ENCODE measurements around the gene ATP6V0A4. TPM values are rescaled to one million over a fixed set of nuclear protein-coding genes. Genes with fewer than 3 reads are reported as not detected.
"Not testable (repeated sequence)": the region's sequence is repeated elsewhere in the genome, so short reads cannot be mapped to it uniquely, and the experiment has no call there.

The ATP6V0A4 gene
- not detected for polyA plus RNA-seq (ENCODE audit: insufficient read length)

DNA sequence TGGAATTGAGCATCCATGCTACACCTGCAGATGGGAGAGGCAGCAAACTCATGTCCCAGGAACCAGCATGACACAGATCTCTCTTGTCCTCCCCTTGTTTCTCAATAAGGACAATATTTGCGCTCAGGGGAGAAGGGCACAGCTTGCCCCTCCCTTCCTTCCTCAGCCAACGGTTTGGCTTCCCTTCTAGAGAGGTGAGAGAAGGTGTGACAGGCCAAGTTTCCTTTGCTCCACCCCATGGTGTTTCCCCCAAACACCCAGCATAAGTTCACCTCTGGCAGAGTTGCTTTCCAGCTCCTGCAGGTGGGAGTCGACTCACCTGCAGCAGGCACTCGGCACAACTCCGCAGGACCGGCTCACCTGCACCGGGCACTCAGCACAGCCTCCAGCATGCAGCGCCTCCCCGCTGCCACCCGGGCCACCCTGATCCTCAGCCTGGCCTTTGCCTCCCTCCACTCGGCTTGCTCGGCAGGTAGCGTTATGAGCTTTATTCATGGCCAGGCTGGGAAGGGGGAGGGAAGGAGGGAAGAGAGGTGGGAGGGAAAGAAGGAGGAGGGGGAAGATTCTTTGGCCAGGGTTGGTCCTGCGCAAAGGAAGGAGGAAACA lies at the start of gene ATP6V0A4, which contains the start of gene TMEM213:
TSS of gene ATP6V0A4 (minus strand) at position 482 of the 606 bp plus-strand sequence. CDS start 26,949 bp downstream, outside the sequence.
TSS of gene TMEM213 (plus strand) at position 280 of the 606 bp plus-strand sequence. CDS start at position 391, 111 bp downstream.
- DNase-seq = no peak

DNA sequence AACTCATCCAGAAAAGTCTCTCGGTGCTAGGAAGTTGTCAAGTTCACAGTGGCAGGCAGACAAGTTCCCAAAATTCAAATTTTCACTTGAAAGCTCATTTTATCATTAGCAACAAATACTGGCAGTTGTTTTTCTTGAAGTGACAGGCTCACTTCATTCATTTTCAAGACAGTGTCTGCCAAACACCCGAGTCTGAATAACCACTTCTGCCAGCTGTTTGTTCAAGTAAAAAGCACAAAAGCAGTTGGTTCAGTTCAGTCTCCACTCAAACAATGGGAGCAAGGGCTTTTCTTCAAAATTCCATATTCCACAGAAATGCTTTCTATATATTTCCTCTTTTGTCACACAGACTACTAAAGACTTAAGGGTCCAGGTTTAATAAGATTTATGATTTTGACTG lies 47.7 kb upstream of the ATP6V0A4 start:
- DNase-seq = no peak

DNA sequence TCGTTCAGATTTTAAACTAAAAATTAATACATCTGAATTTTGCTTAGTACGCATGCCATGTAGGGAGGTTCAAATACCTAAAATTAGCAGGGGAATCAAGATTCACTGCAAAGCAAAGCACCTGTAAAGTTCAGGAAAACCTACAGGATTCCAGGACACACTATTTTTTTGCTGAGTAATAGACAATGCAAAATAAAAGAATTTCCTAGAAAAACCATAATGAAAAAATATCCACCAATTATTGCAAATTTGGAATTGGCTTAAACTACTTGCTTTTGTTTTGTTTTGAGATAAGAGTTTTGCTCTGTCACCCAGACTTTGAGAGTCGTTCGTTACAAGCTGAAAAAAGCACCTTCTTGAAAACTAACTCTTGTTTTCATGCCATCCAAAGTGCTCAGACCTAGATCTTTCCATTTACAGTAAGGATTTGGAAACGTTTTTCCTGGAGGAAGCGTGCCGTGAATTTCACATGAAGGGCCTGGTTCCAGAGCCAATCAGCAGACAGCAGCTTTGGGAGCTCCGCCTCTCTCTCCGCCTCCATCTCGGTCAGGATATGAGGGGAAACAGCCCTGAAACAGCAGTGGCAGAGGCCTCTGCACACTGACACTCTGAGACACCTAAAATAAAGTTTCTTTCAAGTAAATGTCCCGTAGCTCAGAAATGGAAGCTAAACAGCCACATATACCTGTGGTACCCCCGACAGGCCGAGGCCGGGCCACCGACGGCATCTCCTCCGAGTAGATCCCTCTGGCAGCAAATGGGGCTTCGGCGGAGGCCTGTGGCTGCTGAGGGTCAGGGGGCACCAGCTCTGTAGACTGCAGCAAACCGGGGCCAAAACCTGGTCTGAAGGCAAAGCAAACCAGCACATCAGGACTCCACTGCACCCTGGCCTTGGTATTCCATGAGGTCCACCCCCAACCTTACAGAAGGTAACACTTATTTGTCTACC lies 45.9 kb upstream of the ATP6V0A4 start:
- no peak for DNase-seq

DNA sequence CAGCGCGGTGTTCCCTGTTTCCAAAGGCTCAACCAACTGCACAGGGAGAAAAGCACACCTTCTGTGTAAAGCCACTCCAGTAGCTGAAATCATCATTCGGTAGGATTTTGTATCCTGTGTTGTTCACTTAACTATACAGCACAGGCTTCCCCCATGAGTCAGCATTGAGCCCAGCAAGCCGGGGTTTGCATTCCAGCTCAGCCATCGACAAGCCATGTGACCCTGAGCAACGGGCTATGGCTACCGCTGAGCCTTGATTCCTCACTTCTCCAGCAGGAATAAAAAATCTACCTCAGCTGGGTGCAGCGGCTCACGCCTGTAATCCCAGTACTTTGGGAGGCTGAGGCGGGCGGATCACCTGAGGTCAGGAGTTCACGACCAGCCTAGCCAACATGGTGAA lies 44.1 kb upstream of the ATP6V0A4 start:
- no peak for DNase-seq

DNA sequence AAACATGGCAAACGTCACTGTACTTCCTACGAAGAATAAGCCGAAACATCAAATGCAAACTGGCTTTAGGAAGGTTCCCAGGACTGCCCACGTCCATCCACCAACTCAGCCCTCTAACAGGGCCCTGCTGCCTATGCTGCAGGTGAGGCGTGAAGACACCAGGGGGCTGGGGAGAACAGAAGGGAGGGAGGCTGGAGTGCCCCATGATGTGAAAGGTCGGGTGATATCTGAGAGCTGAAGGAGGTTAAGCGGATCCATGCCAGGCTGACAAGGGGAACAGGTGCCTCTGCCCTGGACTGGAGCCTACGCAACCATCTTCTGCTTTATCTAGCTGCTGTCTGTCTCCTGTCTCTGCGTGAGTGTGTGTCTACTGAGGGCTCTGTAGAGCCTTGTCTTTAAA lies 40.2 kb upstream of the ATP6V0A4 start:
- DNase-seq = no peak

DNA sequence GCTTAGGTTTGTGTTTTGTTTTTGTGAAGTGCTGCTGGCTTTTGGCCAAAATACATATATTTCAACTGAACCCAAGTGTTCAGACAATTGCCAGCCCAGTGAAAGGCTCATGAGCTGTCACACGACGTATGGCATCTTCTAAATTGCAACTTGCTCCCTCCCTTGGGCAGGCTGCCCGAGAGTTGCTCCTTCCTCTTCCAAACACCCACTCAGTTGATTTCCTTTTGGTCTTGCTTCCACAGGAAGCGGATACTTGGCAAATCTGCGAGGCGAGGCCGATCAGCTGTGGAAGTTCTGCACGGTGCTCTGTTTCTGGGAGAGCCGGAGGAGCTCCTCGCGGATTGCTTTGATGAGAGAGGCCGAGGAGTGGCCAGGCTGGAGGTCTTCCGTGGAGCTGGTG lies 39.6 kb upstream of the ATP6V0A4 start:
- peak; percentile 38 for DNase-seq

DNA sequence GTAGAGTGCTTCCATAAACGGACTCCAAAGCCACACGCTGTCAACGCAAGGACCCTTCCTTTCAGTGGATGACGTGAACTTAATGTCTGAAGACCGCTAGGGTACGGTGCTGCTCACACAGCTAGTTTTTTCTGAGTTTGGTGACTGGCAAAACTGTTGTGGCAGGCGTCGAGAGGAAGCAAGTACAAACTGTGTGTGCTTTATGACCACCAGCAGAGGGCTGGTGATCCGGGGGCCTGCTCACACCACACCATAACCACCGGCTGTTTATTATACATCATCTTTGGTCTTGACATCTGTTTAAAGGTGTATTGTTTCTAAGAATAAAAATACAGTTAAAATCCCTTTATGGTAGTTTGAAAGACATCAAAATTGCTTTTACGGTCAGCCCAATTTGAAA lies 37.1 kb upstream of the ATP6V0A4 start:
- DNase-seq = no peak

DNA sequence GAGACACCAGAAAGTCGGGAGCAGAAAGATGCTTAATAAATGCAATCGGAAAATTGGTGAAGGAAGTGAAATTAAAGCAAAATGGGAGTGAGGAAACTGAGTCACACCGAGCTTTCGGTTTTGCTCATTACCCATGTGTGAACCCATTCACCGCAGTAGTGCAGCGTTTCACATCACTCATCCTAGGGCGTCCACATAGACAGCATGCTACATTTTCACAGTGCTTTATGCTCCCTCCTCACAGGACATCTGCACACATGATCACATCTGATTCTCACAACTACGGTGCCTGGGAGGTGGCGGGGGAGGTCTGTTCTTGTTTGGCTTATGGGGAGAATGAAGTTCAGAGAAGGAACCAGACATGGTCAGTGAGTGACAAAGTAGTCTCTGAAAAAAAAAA lies 36.6 kb upstream of the ATP6V0A4 start:
- DNase-seq = no peak

DNA sequence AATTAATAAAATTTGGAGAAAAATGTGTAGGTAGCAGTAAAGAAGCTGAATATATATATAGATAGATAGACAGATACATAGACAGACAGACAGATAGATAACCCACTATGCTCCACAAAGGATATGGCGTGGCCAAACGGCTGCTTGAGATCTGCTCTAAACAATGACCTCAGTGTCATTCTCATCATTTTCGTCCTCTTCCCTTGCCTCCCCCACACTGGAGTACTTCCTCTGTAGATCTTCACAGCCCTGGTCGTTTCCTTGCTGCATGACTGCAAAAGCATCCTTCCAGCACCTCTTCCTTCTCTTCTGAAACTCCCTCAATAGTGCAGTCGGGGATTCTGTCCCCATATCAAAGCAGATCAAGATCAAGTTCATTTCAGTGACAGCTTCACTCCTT lies 35.6 kb upstream of the ATP6V0A4 start:
- DNase-seq = no peak

DNA sequence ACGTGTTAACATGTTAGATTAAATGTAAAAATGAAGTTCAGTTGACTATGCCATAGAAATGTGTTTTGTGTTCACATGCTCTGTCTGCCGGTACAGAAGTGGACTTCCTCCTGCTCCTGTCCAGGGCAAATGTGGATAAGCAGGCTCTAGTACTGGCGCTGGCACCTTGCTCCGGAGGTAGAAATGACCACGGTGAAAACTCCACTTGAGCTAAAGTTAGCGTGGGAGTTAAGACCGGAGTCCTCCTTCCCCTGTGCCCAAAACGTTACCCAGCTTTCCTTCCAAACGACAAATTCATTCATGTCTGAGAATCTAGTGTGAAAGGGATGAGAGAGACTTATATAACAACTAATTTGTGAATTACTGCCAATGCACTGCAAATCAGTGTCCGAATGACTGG lies 35.0 kb upstream of the ATP6V0A4 start:
- DNase-seq = no peak

DNA sequence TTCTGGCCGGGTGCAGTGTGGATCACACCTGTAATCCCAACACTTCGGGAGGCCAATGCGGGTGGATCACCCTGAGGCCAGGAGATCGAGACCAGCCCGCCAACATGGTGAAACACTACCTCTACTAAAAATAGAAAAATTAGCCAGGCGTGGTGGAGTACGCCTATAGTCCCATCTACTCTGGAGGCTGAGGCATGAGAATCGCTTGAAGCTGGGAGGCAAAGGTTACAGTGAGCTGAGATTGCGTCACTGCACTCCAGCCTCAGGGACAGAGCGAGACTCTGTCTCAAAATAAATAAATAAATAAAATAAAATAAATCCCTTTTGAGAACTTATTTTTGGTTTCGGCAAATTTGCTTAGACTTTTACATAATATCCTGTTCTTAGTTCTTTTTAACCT lies 31.3 kb upstream of the ATP6V0A4 start:
- no peak for DNase-seq

DNA sequence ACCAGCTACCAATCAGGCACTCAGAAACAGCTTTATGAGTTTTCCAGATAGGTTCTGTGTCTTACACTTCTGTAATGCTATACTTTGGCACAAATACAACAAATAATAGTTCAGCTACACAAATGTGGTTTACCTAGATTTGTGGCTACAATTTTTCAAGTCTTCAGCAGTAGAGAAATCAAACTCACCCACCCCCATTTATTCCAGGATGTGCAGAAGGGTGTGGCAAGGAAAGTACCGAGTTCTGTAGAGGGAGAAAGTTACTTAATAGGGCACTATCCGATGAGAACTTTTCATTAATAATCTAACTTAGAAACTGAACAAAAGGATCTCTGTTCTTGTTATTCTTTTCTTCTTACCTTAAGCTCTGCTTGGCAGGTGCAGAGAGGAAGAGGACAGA lies 30.3 kb upstream of the ATP6V0A4 start:
- no peak for DNase-seq

DNA sequence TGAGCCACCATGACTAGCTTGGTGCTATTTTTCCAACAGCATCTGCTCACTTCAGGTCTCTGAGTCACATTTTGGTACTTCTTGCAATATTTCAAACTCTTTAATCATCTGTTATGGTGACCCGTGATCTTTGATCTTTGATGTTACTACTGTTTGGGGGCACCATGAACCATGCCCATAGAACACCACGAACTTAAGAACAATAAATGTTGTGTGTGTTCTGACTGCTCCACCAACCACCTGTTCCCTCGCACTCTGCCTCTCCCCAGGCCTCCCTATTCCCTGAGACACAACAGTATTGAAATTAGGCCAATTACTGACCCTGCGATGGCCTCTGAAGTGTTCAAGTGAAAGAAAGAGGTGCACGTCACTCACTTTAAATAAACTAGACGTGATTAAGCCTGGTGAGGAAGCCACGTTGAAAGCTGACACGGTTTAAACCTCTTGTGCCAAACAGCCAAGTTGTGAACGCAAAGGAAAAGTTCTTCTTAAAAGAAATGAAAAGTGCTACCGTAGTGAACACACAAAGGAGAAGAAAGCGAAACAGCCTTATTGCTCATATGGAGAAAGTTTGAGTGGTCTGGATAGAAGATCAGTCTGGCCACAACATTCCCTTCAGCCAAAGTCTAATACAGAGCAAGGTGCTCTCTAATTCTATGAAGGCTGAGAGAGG lies 27.2 kb upstream of the ATP6V0A4 start:
- no peak for DNase-seq

DNA sequence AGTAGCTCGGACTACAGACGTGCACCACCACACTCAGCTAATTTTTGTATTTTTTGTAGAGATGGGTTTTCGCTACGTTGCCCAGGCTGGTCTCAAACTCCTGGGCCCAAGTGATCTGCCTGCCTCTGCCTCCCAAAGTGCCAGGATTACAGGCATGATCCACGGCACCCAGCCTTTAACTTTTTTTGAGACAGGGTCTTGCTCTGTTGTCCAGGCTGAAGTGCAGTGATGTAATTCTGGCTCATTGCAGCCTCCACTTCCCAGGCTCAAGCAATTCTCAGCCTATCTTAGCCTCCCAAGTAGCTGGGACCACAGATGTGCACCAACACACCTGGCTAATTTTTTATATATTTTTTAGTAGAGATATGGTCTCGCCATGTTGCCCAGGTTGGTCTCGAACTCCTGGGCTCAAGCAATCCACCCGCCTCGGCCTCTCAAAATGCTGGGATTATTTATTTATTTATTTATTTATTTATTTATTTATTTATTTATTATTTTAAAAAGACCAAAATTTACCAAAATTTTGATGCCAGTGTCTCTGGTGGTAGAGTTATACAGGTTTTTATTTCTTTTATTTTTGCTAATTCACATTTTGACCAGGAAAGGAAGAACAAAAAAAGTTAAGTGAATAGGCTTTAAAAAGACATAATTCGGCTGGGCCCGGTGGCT lies 25.0 kb upstream of the ATP6V0A4 start:
- DNase-seq = no peak

DNA sequence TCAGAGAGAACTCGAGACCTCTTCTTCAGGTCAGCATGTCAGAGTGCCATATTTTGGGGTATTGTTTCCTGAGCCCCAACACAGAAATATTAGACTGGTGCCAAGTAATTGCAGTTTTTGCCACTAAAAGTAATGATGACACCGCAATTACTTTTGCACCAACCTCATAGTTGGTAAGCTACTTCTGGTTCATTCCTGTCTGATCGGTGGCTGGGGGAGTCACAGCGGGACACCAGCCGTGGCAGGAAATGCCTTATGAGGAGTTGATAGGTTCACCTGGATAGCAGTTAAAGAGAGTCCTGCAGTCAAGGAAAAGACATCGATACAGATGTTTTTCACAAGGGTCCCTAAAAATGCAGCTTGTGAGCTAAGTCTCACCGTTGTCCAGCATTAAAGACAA lies 23.9 kb upstream of the ATP6V0A4 start:
- no peak for DNase-seq

DNA sequence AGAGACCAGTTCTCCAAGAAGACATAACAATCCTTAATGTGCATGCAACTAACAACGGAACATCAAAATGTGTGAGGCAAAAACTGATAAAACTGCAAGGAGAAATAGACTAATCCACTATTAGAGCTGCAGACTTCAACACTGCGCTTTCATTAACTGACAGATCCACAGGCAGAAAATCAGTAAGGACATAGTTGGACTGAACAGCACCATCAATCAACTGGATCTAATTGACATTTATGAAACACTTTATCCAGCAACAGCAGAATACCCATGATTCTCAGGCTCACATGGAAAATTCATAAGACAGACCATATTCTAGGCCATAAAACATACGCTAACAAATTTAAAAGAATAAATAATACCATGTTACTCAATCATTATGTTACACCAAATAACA lies 21.6 kb upstream of the ATP6V0A4 start:
- no peak for DNase-seq

DNA sequence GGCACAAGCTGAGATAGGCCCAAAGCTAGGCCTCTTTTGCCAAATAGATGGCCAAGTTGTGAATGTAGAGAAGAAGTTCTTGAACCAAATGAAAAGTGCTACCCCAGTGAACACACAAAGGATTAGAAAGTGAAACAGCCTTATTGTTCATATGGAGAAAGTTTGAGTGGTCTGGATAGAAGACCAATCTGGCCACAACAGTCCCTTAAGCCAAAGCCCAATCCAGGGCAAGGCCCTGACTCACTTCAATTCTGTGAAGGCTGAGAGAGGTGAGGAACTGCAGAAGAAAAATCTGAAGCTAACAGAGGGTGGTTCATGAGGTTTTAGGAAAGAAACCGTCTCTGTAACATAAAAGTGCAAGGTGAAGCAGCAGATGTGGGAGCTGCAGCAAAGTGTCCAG lies 18.7 kb upstream of the ATP6V0A4 start:
- no peak for DNase-seq

DNA sequence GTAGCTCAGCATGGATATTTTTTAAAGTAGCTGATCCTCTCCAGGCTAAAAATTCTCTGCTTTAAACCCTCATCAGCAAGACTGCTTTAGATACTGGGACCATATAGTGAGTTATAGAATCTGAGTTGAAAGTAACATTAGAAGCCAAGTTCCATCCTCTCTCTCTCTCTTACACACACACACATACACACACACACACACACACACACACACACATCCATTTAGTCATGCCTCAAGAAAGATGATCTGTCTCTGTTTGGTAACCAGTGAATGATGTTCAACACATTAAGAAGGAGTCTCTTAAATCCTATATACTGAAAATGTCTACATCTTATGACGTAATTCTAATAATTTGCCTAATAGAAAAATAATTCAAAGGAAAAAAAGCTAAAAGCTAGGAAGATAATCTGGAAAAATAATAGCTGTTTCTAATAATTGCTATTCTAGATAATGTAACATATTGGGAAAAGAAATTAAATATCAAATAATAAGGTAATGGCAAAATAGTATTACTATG lies 16.9 kb upstream of the ATP6V0A4 start:
- no peak for DNase-seq

DNA sequence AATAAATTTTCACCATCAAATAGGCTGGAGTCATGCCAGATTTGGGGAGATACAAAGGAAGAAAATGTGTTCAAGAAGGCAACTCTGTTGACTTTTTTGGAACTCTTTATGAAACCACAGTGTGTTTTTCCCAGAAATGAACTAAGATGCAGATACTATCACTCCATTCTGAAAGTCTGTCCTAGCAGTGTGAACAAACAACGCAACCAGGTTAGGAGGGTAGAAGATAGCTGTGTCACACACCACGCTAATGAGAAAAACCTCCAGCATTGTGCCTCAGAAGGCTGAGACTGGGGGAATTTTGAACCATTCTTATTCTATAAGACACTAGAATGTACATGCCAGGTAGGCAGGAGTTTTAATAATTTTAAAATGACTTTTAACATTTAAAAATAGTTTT lies 15.9 kb upstream of the ATP6V0A4 start:
- DNase-seq = no peak

DNA sequence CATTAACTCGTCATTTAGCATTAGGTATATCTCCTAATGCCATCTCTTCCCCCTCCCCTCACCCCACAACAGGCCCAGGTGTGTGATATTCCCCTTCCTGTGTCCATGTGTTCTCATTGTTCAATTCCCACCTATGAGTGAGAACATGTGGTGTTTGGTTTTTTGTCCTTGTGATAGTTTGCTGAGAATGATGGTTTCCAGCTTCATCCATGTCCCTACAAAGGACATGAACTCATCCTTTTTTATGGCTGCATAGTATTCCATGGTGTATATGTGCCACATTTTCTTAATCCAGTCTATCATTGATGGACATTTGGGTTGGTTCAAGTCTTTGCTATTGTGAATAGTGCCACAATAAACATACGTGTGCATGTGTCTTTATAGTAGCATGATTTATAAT lies 13.3 kb upstream of the ATP6V0A4 start:
- not testable (repeated sequence) for DNase-seq

DNA sequence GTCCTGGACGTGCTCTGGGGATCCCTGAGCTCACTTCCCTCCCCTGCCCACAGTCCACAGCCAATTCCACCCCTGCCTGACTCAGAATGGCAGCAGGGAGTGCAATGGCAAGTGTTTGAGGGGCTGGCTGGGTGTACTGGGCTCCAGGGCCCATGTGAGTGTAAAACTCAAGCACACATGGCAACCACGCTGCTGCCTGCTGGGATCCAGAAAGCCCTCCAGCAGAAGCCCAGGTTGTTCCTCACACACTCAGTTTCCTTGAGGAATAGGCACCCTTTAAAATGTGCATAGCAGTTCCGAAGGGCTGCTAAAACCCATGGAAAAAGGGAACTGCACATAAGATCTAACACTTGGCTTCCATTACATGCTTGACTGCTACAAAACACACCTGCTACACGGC lies 11.3 kb upstream of the ATP6V0A4 start:
- DNase-seq = no peak

DNA sequence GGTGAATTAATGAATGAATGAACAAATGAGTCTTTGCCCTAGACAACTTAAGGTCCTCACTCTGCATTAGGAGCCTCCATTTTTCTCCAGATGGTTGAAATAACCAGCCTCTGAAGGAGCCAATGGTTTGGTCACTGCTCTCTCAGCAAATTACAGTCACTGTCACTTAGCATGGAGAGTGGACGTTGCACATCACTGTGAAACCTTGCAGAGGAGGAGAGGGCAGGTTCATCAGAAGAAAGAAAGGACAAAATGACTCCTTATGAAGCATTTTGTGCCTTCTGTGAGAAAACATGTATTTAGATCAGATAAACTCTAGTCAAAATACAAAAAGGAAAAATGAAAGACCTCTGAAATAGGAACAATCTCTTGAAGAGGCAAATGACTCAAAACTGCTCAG lies 6.6 kb upstream of the ATP6V0A4 start:
- DNase-seq = no peak

DNA sequence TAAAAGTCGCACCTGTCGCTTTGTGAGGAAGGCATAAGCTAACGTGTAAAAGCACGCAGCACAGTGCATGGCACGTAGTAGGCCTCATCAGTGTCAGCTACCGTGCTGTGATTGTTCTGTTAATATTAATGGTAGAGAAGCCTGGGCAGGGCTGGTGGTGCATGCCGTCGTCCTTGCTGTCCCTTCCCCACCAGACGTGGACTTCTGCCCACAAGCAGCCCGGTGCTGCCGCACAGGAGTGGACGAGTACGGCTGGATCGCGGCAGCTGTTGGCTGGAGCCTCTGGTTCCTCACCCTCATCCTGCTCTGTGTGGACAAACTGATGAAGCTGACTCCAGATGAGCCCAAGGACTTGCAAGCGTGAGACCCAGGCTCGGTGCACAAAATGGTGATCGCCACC lies 4.7 kb upstream of the ATP6V0A4 start:
- no peak for DNase-seq
